ENCODE results near the gene TSPAN2.

Gene TSPAN2

GRCh38 chr1:115112496-115113375 is 23.4 kb upstream of the TSPAN2 start:
- H3K36me3 ChIP-seq (ENCODE audit: low read length): no peaks in the 10 kb centered on the region
- no peak overlapping the region for H3K9ac ChIP-seq (ENCODE audit: low read length)
- H3K27me3 ChIP-seq (ENCODE audit: low read length): no peaks in the 10 kb centered on the region
- H3K4me3 ChIP-seq (ENCODE audit: insufficient read depth, low read length, poor library complexity, severe bottlenecking): no peak overlapping the region
- no peaks in the 10 kb centered on the region for H3K9me2 ChIP-seq (replicated peaks; ENCODE audit: insufficient read depth, low read length)
- no peak for TF ChIP-seq EZH2phosphoT487 (conservative IDR thresholded peaks at IDR 0.05; ENCODE audit: low read length)
- TF ChIP-seq, protein P1, sequence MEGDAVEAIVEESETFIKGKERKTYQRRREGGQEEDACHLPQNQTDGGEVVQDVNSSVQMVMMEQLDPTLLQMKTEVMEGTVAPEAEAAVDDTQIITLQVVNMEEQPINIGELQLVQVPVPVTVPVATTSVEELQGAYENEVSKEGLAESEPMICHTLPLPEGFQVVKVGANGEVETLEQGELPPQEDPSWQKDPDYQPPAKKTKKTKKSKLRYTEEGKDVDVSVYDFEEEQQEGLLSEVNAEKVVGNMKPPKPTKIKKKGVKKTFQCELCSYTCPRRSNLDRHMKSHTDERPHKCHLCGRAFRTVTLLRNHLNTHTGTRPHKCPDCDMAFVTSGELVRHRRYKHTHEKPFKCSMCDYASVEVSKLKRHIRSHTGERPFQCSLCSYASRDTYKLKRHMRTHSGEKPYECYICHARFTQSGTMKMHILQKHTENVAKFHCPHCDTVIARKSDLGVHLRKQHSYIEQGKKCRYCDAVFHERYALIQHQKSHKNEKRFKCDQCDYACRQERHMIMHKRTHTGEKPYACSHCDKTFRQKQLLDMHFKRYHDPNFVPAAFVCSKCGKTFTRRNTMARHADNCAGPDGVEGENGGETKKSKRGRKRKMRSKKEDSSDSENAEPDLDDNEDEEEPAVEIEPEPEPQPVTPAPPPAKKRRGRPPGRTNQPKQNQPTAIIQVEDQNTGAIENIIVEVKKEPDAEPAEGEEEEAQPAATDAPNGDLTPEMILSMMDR (IDR thresholded peaks at IDR 0.05; ENCODE audit: insufficient read depth, low read length, poor library complexity, severe bottlenecking): peak; percentile 90
- H3K4me2 ChIP-seq (ENCODE audit: low read depth, low read length, poor library complexity, severe bottlenecking): no peak overlapping the region
- H3K27ac ChIP-seq (ENCODE audit: low read depth, low read length): no peak overlapping the region
- no peaks in the 10 kb centered on the region for H3F3A ChIP-seq (ENCODE audit: insufficient read depth)
- no peak overlapping the region for H2AFZ ChIP-seq (ENCODE audit: low read depth, low read length, severe bottlenecking)
- no peaks in the 10 kb centered on the region for H3K9me3 ChIP-seq (ENCODE audit: insufficient read depth, low read length)
- no peaks in the 10 kb centered on the region for H4K20me1 ChIP-seq (ENCODE audit: low read depth, low read length)
- H3K79me2 ChIP-seq (ENCODE audit: insufficient read depth, low read length): no peaks in the 10 kb centered on the region

GRCh38 chr1:115107516-115108260 is 18.4 kb upstream of the TSPAN2 start:
- Histone ChIP-seq H3F3A (ENCODE audit: insufficient read depth) (no peaks in the 10 kb centered on the region), H3K9me2 (replicated peaks; ENCODE audit: insufficient read depth, low read length) (no peaks in the 10 kb centered on the region), H3K79me2 (ENCODE audit: insufficient read depth, low read length) (no peaks in the 10 kb centered on the region), H3K9ac (ENCODE audit: low read length) (no peak overlapping the region), H2AFZ (ENCODE audit: low read depth, low read length, severe bottlenecking) (no peak overlapping the region), H3K36me3 (ENCODE audit: low read length) (no peaks in the 10 kb centered on the region), H3K27me3 (ENCODE audit: low read length) (no peaks in the 10 kb centered on the region), H3K4me2 (ENCODE audit: low read depth, low read length, poor library complexity, severe bottlenecking) (no peak overlapping the region), H4K20me1 (ENCODE audit: low read depth, low read length) (no peaks in the 10 kb centered on the region), H3K27ac (ENCODE audit: low read depth, low read length) (no peak overlapping the region), H3K9me3 (ENCODE audit: insufficient read depth, low read length) (no peaks in the 10 kb centered on the region), H3K4me3 (ENCODE audit: insufficient read depth, low read length, poor library complexity, severe bottlenecking) (no peak overlapping the region)
- no peak for TF ChIP-seq EZH2phosphoT487 (conservative IDR thresholded peaks at IDR 0.05; ENCODE audit: low read length)
- TF ChIP-seq, protein P1 (IDR thresholded peaks at IDR 0.05; ENCODE audit: insufficient read depth, low read length, poor library complexity, severe bottlenecking): no peak

GRCh38 chr1:115105831-115106230 is 16.5 kb upstream of the TSPAN2 start:
- H3K9me3 ChIP-seq (ENCODE audit: insufficient read depth, low read length): no peaks in the 10 kb centered on the region

More at GRCh38 chr1:115105831-115106230, 16.5 kb upstream of the TSPAN2 start:
- H3F3A ChIP-seq (ENCODE audit: insufficient read depth): no peaks in the 10 kb centered on the region
- H4K20me1 ChIP-seq (ENCODE audit: low read depth, low read length): no peaks in the 10 kb centered on the region
- H3K36me3 ChIP-seq (ENCODE audit: low read length): no peaks in the 10 kb centered on the region
- no peak overlapping the region for H3K4me3 ChIP-seq (ENCODE audit: insufficient read depth, low read length, poor library complexity, severe bottlenecking)
- H3K79me2 ChIP-seq (ENCODE audit: insufficient read depth, low read length): no peaks in the 10 kb centered on the region
- H3K4me2 ChIP-seq (ENCODE audit: low read depth, low read length, poor library complexity, severe bottlenecking): no peak overlapping the region
- H3K9ac ChIP-seq (ENCODE audit: low read length): no peak overlapping the region
- no peak overlapping the region for H3K27ac ChIP-seq (ENCODE audit: low read depth, low read length)
- no peaks in the 10 kb centered on the region for H3K27me3 ChIP-seq (ENCODE audit: low read length)
- no peak for TF ChIP-seq EZH2phosphoT487 (conservative IDR thresholded peaks at IDR 0.05; ENCODE audit: low read length)
- TF ChIP-seq, protein P1 (IDR thresholded peaks at IDR 0.05; ENCODE audit: insufficient read depth, low read length, poor library complexity, severe bottlenecking): no peak
- no peaks in the 10 kb centered on the region for H3K9me2 ChIP-seq (replicated peaks; ENCODE audit: insufficient read depth, low read length)
- no peak overlapping the region for H2AFZ ChIP-seq (ENCODE audit: low read depth, low read length, severe bottlenecking)

Data from SU-DHL-6 (cell line).